Measurements from ENCODE around the gene PDZRN4. TPM values are rescaled to one million over a fixed set of nuclear protein-coding genes. Genes with fewer than 3 reads are reported as not detected.

PDZRN4 gene
- total and polyA plus RNA-seq, 11 donors: 0.07 to 1.4 (median 0.12) TPM; not detected in 6

DNA sequence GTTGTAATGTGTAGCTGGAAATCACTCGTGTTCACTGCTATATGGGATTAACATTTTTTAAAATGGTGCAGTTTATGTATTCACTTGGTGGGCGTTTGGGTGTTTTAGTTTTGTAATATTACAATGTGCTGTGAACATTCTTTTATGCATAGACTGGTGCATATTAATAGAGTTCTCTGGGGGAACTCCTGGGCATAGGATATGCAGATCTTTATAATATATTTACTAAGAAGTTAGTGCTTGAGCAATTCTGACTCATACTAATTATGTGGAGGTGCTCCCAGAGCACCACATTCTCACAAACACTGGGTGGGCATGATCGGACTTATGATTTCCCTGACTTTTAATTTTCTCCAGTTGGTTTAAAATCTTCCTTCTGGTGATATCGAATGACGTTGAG lies 342.3 kb downstream of the PDZRN4 start:
- H3K4me1 ChIP-seq: no peaks in the 10 kb centered on the region
- 81 to 88% (median 87%) methylated on average over 5 of the region's 5 CpGs for WGBS, 4 donors
- H3K27ac ChIP-seq: peak overlapping the region in 1 of 12 donors; percentile 33
- H3K27me3 ChIP-seq: no peaks in the 10 kb centered on the region
- no peak for DNase-seq
- no peak overlapping the region for H3K4me3 ChIP-seq
- H3K9me3 ChIP-seq: no peaks in the 10 kb centered on the region
- no peaks in the 10 kb centered on the region for H3K36me3 ChIP-seq
- ATAC-seq: no peak
- TF ChIP-seq POLR2A (IDR thresholded peaks at IDR 0.05): no peak
- TF ChIP-seq, protein P1, sequence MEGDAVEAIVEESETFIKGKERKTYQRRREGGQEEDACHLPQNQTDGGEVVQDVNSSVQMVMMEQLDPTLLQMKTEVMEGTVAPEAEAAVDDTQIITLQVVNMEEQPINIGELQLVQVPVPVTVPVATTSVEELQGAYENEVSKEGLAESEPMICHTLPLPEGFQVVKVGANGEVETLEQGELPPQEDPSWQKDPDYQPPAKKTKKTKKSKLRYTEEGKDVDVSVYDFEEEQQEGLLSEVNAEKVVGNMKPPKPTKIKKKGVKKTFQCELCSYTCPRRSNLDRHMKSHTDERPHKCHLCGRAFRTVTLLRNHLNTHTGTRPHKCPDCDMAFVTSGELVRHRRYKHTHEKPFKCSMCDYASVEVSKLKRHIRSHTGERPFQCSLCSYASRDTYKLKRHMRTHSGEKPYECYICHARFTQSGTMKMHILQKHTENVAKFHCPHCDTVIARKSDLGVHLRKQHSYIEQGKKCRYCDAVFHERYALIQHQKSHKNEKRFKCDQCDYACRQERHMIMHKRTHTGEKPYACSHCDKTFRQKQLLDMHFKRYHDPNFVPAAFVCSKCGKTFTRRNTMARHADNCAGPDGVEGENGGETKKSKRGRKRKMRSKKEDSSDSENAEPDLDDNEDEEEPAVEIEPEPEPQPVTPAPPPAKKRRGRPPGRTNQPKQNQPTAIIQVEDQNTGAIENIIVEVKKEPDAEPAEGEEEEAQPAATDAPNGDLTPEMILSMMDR (IDR thresholded peaks at IDR 0.05): no peak
- intact Hi-C loops (cut with DNase I): loop anchor here in 1 of 10 donors (2.0 kb wide), 1 partner anchor 14 kb away; no protein-coding TSS in a partner anchor

DNA sequence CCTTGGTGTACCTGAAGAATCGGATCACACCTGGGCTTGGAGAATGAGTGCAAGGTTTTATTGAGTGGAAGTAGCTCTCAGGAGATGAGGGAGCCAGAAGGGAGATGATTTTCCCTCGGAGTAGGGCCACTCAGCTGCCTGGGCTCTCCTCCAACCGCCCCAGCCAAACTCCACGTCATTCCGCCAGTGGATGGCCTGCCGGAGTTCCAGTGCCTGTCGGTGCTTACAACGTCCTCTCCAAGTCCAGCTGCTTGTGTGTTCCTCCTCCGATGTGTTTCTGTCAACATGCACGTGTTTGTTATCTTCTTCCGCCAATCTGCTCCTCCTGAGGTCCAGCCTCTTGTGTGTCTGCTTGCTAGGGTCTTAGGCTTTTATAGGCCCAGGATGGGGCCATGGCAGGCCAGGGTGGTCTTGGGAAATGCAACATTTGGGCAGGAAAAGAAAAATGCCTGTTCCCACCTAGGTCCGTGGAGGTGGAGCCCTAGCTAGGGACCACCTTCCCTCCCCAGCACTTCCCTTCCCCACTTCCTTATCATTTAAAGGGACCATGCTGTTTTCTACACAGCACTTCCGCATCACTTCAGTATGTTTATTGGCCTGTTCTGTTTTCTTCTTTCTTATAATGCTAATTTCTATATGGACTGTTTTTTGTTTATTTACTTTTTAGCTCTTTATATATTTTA lies 343.2 kb downstream of the PDZRN4 start:
- no peaks in the 10 kb centered on the region for H3K36me3 ChIP-seq
- no peaks in the 10 kb centered on the region for H3K4me1 ChIP-seq
- H3K27me3 ChIP-seq: no peaks in the 10 kb centered on the region
- TF ChIP-seq POLR2A (IDR thresholded peaks at IDR 0.05): no peak
- TF ChIP-seq, protein P1 (IDR thresholded peaks at IDR 0.05): no peak
- intact Hi-C loops (cut with DNase I): loop anchor here in 1 of 10 donors (2.0 kb wide), 1 partner anchor 14 kb away; no protein-coding TSS in a partner anchor
- no peak overlapping the region for H3K4me3 ChIP-seq
- peak overlapping the region in 2 of 12 donors; percentile 25 to 33 for H3K27ac ChIP-seq
- 67 to 74% (median 69%) methylated on average over 13 of the region's 13 CpGs for WGBS, 4 donors
- DNase-seq: peak; percentile 60 to 79 (median 74)
- ATAC-seq: peak; percentile 64 to 97 (median 82)
- no peaks in the 10 kb centered on the region for H3K9me3 ChIP-seq

DNA sequence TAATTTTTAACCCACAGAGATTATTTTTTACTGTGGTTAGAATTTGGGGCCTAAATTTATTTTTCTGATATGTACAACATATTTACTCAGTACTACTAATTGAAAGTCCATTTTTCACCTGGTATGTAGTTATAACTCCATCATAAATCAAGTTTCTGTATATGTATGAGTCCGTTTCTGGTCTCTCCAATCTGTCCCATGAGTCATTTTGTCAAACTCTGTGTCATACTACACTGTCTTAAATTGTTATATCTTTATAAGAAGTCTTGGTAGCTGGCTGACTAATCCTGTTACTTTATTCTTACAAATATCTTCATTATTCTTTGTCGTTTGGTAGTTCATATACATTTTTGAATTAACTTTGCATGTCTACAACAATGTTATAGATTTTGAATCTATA lies 344.0 kb downstream of the PDZRN4 start:
- Histone ChIP-seq H3K27ac (no peak overlapping the region), H3K9me3 (no peaks in the 10 kb centered on the region), H3K4me1 (no peaks in the 10 kb centered on the region), H3K27me3 (no peaks in the 10 kb centered on the region), H3K36me3 (no peaks in the 10 kb centered on the region), H3K4me3 (no peak overlapping the region)
- intact Hi-C loops (cut with DNase I): no loop called here
- DNase-seq: no peak
- no peak for TF ChIP-seq POLR2A (IDR thresholded peaks at IDR 0.05)
- TF ChIP-seq, protein P1 (IDR thresholded peaks at IDR 0.05): no peak
- WGBS, 4 donors: 92 to 97% (median 94%) methylated on average over 2 of the region's 2 CpGs
- ATAC-seq: no peak

DNA sequence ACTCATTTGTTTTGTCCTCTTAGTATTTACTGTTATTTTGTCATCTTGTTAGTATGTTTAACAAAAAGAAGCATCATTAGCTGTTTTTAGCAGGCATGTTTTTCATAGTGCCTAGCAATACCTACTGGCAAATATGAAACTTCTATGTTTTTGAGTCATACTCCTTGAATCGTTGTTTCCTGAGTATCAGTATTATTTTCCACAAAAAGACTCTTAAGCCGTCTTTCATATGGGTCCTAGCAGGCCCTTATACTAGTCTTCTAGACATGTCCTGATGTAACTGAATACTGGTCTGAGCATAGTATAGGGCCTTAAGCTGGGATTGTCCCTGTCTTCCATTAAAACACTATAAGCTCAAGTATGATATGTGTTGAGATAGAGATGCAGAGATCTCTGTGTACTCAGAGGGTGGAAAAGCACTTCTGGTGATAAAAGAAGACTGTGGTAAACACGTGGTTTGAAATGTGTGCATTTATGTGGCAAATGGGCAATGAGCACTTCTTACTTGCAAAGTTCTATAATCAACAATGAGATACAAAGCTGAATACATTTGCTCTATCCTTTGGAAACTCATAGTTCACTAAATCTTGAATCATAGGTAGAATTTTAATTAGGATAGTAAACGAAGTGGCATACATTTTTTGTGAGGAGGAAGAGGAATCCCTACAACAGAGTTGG lies 348.8 kb downstream of the PDZRN4 start:
- TF ChIP-seq, protein P1 (IDR thresholded peaks at IDR 0.05): no peak
- TF ChIP-seq POLR2A (IDR thresholded peaks at IDR 0.05): no peak
- Histone ChIP-seq H3K4me1 (no peaks in the 10 kb centered on the region), H3K27ac (no peak overlapping the region), H3K4me3 (no peak overlapping the region), H3K9me3 (no peaks in the 10 kb centered on the region), H3K27me3 (no peaks in the 10 kb centered on the region), H3K36me3 (no peaks in the 10 kb centered on the region)
- intact Hi-C loops (cut with DNase I): no loop called here
- ATAC-seq (no peak), DNase-seq (no peak)
- WGBS, 4 donors: 83 to 92% (median 88%) methylated on average over 4 of the region's 4 CpGs
